WTC11 (cell line): Measurements from ENCODE around the gene EPSTI1.

Experiments
- CTCF ChIP-seq: fragments of 200-600 bp; IDR thresholded peaks from 2 replicates; pipeline ENCODE4 v1.8.0; 2022; ENCODE audit warnings: antibody characterized with exemption
- ETV6 ChIP-seq: sonication (generic); formaldehyde crosslinking; IDR thresholded peaks from 2 replicates; pipeline ENCODE4 v1.8.1; 2022; ENCODE audit warnings: mild to moderate bottlenecking, missing genetic modification reagents
- GRHL2 ChIP-seq: fragments of 250-450 bp; sonication (Bioruptor Pico); IDR thresholded peaks from 2 replicates; pipeline ENCODE4 v1.8.0; 2022; ENCODE audit warnings: mild to moderate bottlenecking, moderate library complexity; ENCODE audit not compliant: insufficient replicate concordance, severe bottlenecking

GRCh38 chr13:43041369-43041921 lies 49.4 kb upstream of the EPSTI1 start:
- TF ChIP-seq ETV6 (CRISPR knock-in tag) (no peak), CTCF (no peak), GRHL2 (CRISPR knock-in tag) (no peak)
